Keratinocyte (primary cell): ENCODE data around the gene RNF5. TPM values are rescaled to one million over a fixed set of nuclear protein-coding genes. Genes with fewer than 3 reads are reported as not detected.

Experiments
- DNase-seq: peaks from one replicate; pipeline ENCODE4 v3.0.0-alpha.2; 2011; ENCODE audit warnings: low read depth, missing footprints, low spot score
- FAIRE-seq: peaks from 2 replicates; lab custom pipeline; 2011; peaks lifted over from hg19 to GRCh38; lab: Jason Lieb, UNC
- H2AFZ ChIP-seq: 2 replicates; pipeline ENCODE4 v1.6.0; 2012; ENCODE audit warnings: low read length, control low read depth, inconsistent platforms; ENCODE audit not compliant: control insufficient read depth
- H3K27ac ChIP-seq: 2 replicates; pipeline ENCODE4 v1.5.1; 2011; ENCODE audit warnings: low read length; ENCODE audit not compliant: control insufficient read depth, insufficient read depth
- H3K27me3 ChIP-seq: 3 replicates; pipeline ENCODE4 v1.6.0; 2011; ENCODE audit warnings: low read length; ENCODE audit not compliant: control insufficient read depth, insufficient read depth; ENCODE audit errors: extremely low read depth
- H3K36me3 ChIP-seq, 2 experiments: 2 replicates in 1 of 2; 3 replicates in 1 of 2; pipeline ENCODE4 v1.5.1; 2011; ENCODE audit warnings: low read length in 2 of 2, mild to moderate bottlenecking in 1 of 2; ENCODE audit not compliant: control insufficient read depth in 2 of 2, insufficient read depth in 2 of 2; ENCODE audit errors: extremely low read depth in 1 of 2
- H3K4me1 ChIP-seq: 3 replicates; pipeline ENCODE4 v1.5.1; 2011; ENCODE audit warnings: low read length; ENCODE audit not compliant: control insufficient read depth, insufficient read depth; ENCODE audit errors: extremely low read depth
- H3K4me2 ChIP-seq: 3 replicates; pipeline ENCODE4 v1.6.0; 2011; ENCODE audit warnings: low read depth, low read length; ENCODE audit not compliant: control insufficient read depth, insufficient read depth; ENCODE audit errors: extremely low read depth
- H3K4me3 ChIP-seq, 3 experiments: fragments of 200-600 bp in 1 of 3; sonication (generic) in 1 of 3; 2 replicates in 2 of 3; 3 replicates in 1 of 3; pipeline ENCODE4 v1.5.1; 2011 to 2016; ENCODE audit warnings: low read length in 3 of 3, mild to moderate bottlenecking in 3 of 3, control low read depth in 2 of 3, inconsistent platforms in 1 of 3, low read depth in 1 of 3, mixed read lengths in 1 of 3, mixed run types in 1 of 3, moderate library complexity in 1 of 3; ENCODE audit not compliant: control insufficient read depth in 2 of 3, insufficient read depth in 2 of 3; ENCODE audit errors: extremely low read depth in 1 of 3
- H3K79me2 ChIP-seq: 2 replicates; pipeline ENCODE4 v1.6.0; 2012; ENCODE audit warnings: low read length; ENCODE audit not compliant: control insufficient read depth, insufficient read depth
- H3K9ac ChIP-seq: 3 replicates; pipeline ENCODE4 v1.6.0; 2011; ENCODE audit warnings: low read length; ENCODE audit not compliant: control insufficient read depth, insufficient read depth; ENCODE audit errors: extremely low read depth
- H3K9me1 ChIP-seq: 3 replicates; pipeline ENCODE4 v1.6.0; 2011; ENCODE audit warnings: low read length; ENCODE audit not compliant: control insufficient read depth, insufficient read depth; ENCODE audit errors: extremely low read depth
- H3K9me3 ChIP-seq: 2 replicates; pipeline ENCODE4 v1.5.1; 2012; ENCODE audit warnings: low read depth, low read length; ENCODE audit not compliant: control insufficient read depth
- H4K20me1 ChIP-seq: 3 replicates; pipeline ENCODE4 v1.6.0; 2011; ENCODE audit warnings: low read length; ENCODE audit not compliant: control insufficient read depth, insufficient read depth; ENCODE audit errors: extremely low read depth
- CTCF ChIP-seq, 3 experiments: IDR thresholded peaks in 1 of 3; conservative IDR thresholded peaks in 1 of 3; optimal IDR thresholded peaks in 1 of 3; 2 replicates in 2 of 3; 3 replicates in 1 of 3; pipeline versions ENCODE3 to v1.5.1; 2011; ENCODE audit warnings: low read length in 3 of 3, mild to moderate bottlenecking in 3 of 3, moderate library complexity in 2 of 3, control low read depth in 1 of 3, inconsistent platforms in 1 of 3; ENCODE audit not compliant: insufficient read depth in 2 of 3; ENCODE audit errors: extremely low read depth in 1 of 3
- EZH2 ChIP-seq: IDR thresholded peaks from one replicate; pipeline ENCODE4 v1.6.1; 2012; ENCODE audit warnings: inconsistent platforms, mild to moderate bottlenecking, low read length, moderate library complexity
- dilution Hi-C: fragments of 300-500 bp; cut with MboI; formaldehyde crosslinking; loops from one replicate; pipeline ENCODE4 v1.7.0; 2020; ENCODE audit warnings: low sequenced_read_pairs; ENCODE audit not compliant: extremely low pct_ligation_motif_present
- polyA plus RNA-seq, 5 experiments: library from polyadenylated mRNA; depleted of rRNA in 3 of 5; stranded (reverse) in 3 of 5; stranded (forward) in 1 of 5; unstranded in 1 of 5; fragments of >200 nt; gene quantifications; 1 replicate in 1 of 5; 2 replicates in 3 of 5; 3 replicates in 1 of 5; pipeline versions ENCODE4 v1.2.1 to v1.2.3, GENCODE V29; 2011 to 2012; ENCODE audit warnings: missing spikeins in 2 of 5, low read depth in 1 of 5, low replicate concordance in 1 of 5

RNF5 gene
- polyA plus RNA-seq, 1 donor (not counting 4 experiments of a cell fraction or from before 2014, with no cell fraction given), result 33.2 TPM

GRCh38 chr6:32149932-32150870 lies 28.0 kb upstream of the RNF5 start:
- H3K9me3 ChIP-seq, result no peaks in the 10 kb centered on the region
- H2AFZ ChIP-seq, result no peak overlapping the region
- no peak for TF ChIP-seq EZH2
- no peak for TF ChIP-seq CTCF (optimal IDR thresholded peaks at IDR 0.05 in 1 of 3, IDR thresholded peaks at IDR 0.05 in 1 of 3, conservative IDR thresholded peaks at IDR 0.05 in 1 of 3; ENCODE audit: extremely low read depth in 1 of 3, insufficient read depth in 2 of 3, low read length in 3 of 3)
- H3K27ac ChIP-seq, result no peak overlapping the region
- no peaks in the 10 kb centered on the region for H4K20me1 ChIP-seq
- FAIRE-seq, result no peak
- peaks cover 18% of the 10 kb centered on the region for H3K4me1 ChIP-seq
- dilution Hi-C loops, result no loop called here
- peaks cover 4% of the 10 kb centered on the region for H3K27me3 ChIP-seq
- no peaks in the 10 kb centered on the region for H3K36me3 ChIP-seq
- no peaks in the 10 kb centered on the region for H3K9me1 ChIP-seq
- H3K9ac ChIP-seq, result no peak overlapping the region
- H3K79me2 ChIP-seq, result peaks cover 2% of the 10 kb centered on the region
- H3K4me2 ChIP-seq, result no peak overlapping the region
- DNase-seq, result no peak
- no peak overlapping the region for H3K4me3 ChIP-seq

GRCh38 chr6:32151181-32151862 lies 26.9 kb upstream of the RNF5 start:
- H3K4me1 ChIP-seq, result peaks cover 20% of the 10 kb centered on the region

More at GRCh38 chr6:32151181-32151862, 26.9 kb upstream of the RNF5 start:
- Histone ChIP-seq H4K20me1 (no peaks in the 10 kb centered on the region), H3K9me1 (no peaks in the 10 kb centered on the region), H3K9ac (no peak overlapping the region), H2AFZ (no peak overlapping the region), H3K27ac (no peak overlapping the region), H3K4me3 (no peak overlapping the region), H3K36me3 (peaks cover 0 to 4% of the 10 kb centered on the region in 2 experiments), H3K4me2 (no peak overlapping the region), H3K79me2 (peaks cover 2% of the 10 kb centered on the region), H3K27me3 (peaks cover 4% of the 10 kb centered on the region), H3K9me3 (no peaks in the 10 kb centered on the region)
- DNase-seq (no peak), FAIRE-seq (no peak)
- no peak for TF ChIP-seq CTCF (optimal IDR thresholded peaks at IDR 0.05 in 1 of 3, IDR thresholded peaks at IDR 0.05 in 1 of 3, conservative IDR thresholded peaks at IDR 0.05 in 1 of 3; ENCODE audit: extremely low read depth in 1 of 3, insufficient read depth in 2 of 3, low read length in 3 of 3)
- dilution Hi-C loops, result no loop called here
